Liver (tissue), 3 donors: ENCODE data around the gene CD19.

ENCODE experiments used
- GABPA ChIP-seq, 2 donors: IDR thresholded peaks in 1 of 2; conservative IDR thresholded peaks in 1 of 2; 2 replicates each; pipeline ENCODE4 v1.6.1; 2016; ENCODE audit warnings: antibody characterized with exemption in 2 of 2, mild to moderate bottlenecking in 1 of 2, moderate library complexity in 1 of 2
- HNF4G ChIP-seq: IDR thresholded peaks from 2 replicates; pipeline ENCODE4 v1.6.1; 2016; ENCODE audit warnings: antibody characterized with exemption
- JUND ChIP-seq, 2 donors: IDR thresholded peaks; 2 replicates each; pipeline ENCODE4 v1.6.1; 2016; ENCODE audit warnings: antibody characterized with exemption in 2 of 2
- RAD21 ChIP-seq, 2 donors: IDR thresholded peaks; 2 replicates each; pipeline ENCODE4 v1.6.1; 2016; ENCODE audit warnings: antibody characterized with exemption in 2 of 2, mild to moderate bottlenecking in 2 of 2
- RXRA ChIP-seq, 2 donors: IDR thresholded peaks; 2 replicates each; pipeline ENCODE4 v1.6.1; 2017 to 2018; ENCODE audit warnings: antibody characterized with exemption in 2 of 2, mild to moderate bottlenecking in 1 of 2
- YY1 ChIP-seq: IDR thresholded peaks from 2 replicates; pipeline ENCODE4 v1.6.1; 2016; ENCODE audit warnings: antibody characterized with exemption, mild to moderate bottlenecking
- TF ChIP-seq, protein P1 (sequence below): IDR thresholded peaks from 2 replicates; pipeline ENCODE4 v1.6.1; 2016; ENCODE audit warnings: antibody characterized with exemption
- TF ChIP-seq, protein P2 (sequence below): fragments of 150-350 bp; IDR thresholded peaks from 2 replicates; pipeline ENCODE4 v1.5.1; 2017; ENCODE audit warnings: improper control_type of control experiment, low read depth, low read length; ENCODE audit not compliant: missing input control
- TF ChIP-seq, protein P3 (sequence below): IDR thresholded peaks from 2 replicates; pipeline ENCODE4 v1.6.1; 2016; ENCODE audit warnings: antibody characterized with exemption, mild to moderate bottlenecking
- TF ChIP-seq, protein P4 (sequence below): IDR thresholded peaks from 2 replicates; pipeline ENCODE4 v1.6.1; 2016; ENCODE audit warnings: antibody characterized with exemption
- TF ChIP-seq, protein P5 (sequence below): IDR thresholded peaks from 2 replicates; pipeline ENCODE4 v1.6.1; 2016; ENCODE audit warnings: antibody characterized with exemption
- donor health status: healthy.
- donor health status: healthy.

DNA sequence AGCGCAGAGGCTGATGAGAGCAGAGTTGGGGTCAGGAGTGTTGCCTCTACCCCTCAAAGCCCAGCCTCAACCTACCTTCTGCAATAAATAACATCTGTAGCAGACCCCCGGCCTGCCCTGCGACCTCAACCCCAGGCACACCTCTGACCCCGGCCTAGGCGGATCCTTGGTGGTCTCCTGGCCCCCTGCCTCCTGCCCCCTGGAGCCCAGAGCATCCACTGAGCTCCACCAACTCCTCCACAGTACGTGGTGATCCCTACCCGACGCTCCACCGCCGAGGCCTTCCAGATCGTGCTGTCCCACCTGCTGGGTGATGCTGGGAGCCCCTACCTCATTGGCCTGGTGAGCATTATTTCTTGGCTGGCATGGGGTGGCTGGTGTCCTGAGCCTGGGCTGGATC, 51.2 kb downstream of the CD19 start:
- TF ChIP-seq, protein P1, sequence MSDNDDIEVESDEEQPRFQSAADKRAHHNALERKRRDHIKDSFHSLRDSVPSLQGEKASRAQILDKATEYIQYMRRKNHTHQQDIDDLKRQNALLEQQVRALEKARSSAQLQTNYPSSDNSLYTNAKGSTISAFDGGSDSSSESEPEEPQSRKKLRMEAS = no peak
- no peak for TF ChIP-seq RXRA (IDR thresholded peaks at IDR 0.05)
- TF ChIP-seq, protein P2, sequence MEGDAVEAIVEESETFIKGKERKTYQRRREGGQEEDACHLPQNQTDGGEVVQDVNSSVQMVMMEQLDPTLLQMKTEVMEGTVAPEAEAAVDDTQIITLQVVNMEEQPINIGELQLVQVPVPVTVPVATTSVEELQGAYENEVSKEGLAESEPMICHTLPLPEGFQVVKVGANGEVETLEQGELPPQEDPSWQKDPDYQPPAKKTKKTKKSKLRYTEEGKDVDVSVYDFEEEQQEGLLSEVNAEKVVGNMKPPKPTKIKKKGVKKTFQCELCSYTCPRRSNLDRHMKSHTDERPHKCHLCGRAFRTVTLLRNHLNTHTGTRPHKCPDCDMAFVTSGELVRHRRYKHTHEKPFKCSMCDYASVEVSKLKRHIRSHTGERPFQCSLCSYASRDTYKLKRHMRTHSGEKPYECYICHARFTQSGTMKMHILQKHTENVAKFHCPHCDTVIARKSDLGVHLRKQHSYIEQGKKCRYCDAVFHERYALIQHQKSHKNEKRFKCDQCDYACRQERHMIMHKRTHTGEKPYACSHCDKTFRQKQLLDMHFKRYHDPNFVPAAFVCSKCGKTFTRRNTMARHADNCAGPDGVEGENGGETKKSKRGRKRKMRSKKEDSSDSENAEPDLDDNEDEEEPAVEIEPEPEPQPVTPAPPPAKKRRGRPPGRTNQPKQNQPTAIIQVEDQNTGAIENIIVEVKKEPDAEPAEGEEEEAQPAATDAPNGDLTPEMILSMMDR = no peak
- no peak for TF ChIP-seq RAD21 (IDR thresholded peaks at IDR 0.05)
- TF ChIP-seq, protein P3, sequence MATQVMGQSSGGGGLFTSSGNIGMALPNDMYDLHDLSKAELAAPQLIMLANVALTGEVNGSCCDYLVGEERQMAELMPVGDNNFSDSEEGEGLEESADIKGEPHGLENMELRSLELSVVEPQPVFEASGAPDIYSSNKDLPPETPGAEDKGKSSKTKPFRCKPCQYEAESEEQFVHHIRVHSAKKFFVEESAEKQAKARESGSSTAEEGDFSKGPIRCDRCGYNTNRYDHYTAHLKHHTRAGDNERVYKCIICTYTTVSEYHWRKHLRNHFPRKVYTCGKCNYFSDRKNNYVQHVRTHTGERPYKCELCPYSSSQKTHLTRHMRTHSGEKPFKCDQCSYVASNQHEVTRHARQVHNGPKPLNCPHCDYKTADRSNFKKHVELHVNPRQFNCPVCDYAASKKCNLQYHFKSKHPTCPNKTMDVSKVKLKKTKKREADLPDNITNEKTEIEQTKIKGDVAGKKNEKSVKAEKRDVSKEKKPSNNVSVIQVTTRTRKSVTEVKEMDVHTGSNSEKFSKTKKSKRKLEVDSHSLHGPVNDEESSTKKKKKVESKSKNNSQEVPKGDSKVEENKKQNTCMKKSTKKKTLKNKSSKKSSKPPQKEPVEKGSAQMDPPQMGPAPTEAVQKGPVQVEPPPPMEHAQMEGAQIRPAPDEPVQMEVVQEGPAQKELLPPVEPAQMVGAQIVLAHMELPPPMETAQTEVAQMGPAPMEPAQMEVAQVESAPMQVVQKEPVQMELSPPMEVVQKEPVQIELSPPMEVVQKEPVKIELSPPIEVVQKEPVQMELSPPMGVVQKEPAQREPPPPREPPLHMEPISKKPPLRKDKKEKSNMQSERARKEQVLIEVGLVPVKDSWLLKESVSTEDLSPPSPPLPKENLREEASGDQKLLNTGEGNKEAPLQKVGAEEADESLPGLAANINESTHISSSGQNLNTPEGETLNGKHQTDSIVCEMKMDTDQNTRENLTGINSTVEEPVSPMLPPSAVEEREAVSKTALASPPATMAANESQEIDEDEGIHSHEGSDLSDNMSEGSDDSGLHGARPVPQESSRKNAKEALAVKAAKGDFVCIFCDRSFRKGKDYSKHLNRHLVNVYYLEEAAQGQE = no peak
- no peak for TF ChIP-seq JUND (IDR thresholded peaks at IDR 0.05)
- TF ChIP-seq, protein P4, sequence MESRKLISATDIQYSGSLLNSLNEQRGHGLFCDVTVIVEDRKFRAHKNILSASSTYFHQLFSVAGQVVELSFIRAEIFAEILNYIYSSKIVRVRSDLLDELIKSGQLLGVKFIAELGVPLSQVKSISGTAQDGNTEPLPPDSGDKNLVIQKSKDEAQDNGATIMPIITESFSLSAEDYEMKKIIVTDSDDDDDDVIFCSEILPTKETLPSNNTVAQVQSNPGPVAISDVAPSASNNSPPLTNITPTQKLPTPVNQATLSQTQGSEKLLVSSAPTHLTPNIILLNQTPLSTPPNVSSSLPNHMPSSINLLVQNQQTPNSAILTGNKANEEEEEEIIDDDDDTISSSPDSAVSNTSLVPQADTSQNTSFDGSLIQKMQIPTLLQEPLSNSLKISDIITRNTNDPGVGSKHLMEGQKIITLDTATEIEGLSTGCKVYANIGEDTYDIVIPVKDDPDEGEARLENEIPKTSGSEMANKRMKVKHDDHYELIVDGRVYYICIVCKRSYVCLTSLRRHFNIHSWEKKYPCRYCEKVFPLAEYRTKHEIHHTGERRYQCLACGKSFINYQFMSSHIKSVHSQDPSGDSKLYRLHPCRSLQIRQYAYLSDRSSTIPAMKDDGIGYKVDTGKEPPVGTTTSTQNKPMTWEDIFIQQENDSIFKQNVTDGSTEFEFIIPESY = no peak
- TF ChIP-seq YY1 = no peak
- TF ChIP-seq, protein P5, sequence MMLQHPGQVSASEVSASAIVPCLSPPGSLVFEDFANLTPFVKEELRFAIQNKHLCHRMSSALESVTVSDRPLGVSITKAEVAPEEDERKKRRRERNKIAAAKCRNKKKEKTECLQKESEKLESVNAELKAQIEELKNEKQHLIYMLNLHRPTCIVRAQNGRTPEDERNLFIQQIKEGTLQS = no peak
- no peak for TF ChIP-seq GABPA (IDR thresholded peaks at IDR 0.05 in 1 of 2, conservative IDR thresholded peaks at IDR 0.05 in 1 of 2)
- TF ChIP-seq HNF4G = no peak
